Bone marrow (tissue), 2 donors: ENCODE data around the gene SLC15A4.
"Not testable (repeated sequence)": the region's sequence is repeated elsewhere in the genome, so short reads cannot be mapped to it uniquely, and the experiment has no call there.

Source experiments
- DNase-seq, 2 donors: peaks; one replicate each; lab custom pipeline; 2025; lab: John Stamatoyannopoulos, UW

SLC15A4 gene

DNA sequence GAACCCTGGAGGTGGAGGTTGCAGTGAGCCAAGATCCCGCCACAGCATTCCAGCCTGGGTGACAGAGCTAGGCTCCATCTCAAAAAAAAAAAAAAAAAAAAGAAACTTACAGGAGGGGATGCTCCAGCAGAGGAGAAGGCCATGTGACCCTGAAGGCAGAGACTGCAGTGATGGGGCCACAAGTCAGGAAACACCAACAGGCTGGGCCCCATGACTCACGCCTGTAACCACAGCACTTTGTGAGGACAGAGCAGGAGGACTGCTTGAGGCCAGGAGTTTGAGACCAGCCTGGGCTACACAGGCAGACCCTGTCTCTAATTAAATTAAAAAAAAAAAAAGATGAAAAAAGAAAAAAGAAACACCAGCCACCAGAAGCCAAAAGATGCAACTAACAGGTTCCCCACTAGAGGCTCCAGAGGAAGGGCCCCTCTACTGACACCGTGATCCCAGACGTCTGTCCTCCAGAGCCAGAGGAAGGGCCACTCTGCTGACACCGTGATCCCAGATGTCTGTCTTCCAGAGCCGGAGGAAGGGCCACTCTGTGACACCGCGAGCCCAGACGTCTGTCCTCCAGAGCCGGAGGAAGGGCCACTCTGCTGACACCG, 20.4 kb upstream of the SLC15A4 start:
- peak in 1 of 2 donors; percentile 4 for DNase-seq

DNA sequence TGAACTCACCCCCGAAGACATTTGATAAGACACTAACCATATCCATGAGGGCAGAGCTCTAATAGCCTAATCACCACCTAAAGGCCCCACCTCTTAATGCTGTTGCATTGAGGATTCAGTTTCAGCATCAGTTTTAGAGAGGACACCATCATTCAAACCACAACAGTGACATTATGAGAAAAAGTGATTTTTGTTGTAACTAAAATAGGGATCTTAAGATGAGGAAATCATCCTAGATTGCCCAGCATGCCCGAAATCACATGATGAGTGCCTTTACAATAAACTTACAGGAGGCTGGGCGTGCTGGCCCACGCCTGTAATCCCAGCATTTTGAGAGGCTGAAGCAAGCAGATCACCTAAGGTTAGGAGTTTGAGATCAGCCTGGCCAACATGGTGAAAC, 19.8 kb upstream of the SLC15A4 start:
- no peak for DNase-seq

DNA sequence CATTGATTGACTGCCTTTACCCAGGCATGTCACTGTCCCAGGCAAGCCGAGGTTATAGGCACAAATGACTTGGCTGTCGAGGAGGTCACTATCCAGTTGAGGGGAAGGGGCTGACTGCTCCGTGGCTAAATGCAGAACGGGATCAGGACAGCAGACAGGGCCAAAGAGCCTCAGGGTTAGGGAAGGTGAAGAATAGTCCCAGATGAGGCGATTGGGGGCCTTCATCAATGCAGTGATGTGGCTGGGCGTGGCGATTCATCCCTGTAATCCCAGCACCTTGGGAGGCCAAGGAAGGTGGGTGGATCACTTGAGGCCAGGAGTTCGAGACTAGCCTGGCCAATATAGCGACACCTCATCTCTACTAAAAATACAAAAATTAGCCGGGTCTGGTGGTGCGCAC, 18.8 kb upstream of the SLC15A4 start:
- DNase-seq = no peak

GRCh38 chr12:128840862-128841468, 17.2 kb upstream of the SLC15A4 start:
- no peak for DNase-seq

- DNase-seq = not testable (repeated sequence)
Measured at GRCh38 chr12:128839885-128840284, 16.1 kb upstream of the SLC15A4 start.

DNA sequence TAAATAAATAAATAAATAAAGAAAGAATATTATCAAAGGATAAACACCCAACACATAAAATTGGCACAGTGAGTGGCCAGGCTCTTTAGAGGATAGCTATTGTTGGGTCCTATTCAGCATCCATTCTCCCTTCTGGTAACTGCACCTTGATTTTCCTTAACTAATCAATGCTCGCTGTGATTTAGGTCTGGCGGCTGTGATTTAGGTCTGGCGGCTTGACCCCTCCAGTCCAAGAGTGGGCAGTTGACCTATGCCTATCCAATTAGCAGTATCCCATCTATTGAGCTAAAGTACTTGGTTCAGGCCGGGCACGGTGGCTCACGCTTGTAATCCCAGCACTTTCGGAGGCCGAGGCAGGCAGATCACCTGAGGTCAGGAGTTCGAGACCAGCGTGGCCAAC, 9.7 kb upstream of the SLC15A4 start:
- no peak for DNase-seq

DNA sequence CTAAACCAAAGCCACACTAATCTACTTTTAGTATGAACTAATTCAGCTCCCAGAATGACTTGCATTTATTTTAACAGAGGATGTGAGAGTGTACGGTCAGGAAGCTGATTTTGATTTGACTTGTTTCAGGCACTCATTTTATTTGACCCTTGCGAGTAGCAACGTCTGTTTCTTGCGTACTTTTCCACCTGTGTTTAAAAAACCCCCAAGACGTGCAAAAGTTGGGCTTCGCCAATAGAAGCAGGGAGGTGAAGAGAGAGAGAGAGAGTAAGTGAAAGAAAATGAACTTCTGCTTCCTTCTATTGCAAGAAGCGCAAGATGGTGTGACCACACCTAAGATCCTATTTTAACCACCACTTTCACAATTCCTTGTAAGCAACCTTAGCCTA, 6.7 kb upstream of the SLC15A4 start:
- no peak for DNase-seq

- DNase-seq = peak in 1 of 2 donors; percentile 28
Measured at GRCh38 chr12:128829861-128830504, 6.2 kb upstream of the SLC15A4 start.

GRCh38 chr12:128827724-128828123, 4.0 kb upstream of the SLC15A4 start:
- no peak for DNase-seq

GRCh38 chr12:128825835-128826234, 2.1 kb upstream of the SLC15A4 start:
- no peak for DNase-seq

DNA sequence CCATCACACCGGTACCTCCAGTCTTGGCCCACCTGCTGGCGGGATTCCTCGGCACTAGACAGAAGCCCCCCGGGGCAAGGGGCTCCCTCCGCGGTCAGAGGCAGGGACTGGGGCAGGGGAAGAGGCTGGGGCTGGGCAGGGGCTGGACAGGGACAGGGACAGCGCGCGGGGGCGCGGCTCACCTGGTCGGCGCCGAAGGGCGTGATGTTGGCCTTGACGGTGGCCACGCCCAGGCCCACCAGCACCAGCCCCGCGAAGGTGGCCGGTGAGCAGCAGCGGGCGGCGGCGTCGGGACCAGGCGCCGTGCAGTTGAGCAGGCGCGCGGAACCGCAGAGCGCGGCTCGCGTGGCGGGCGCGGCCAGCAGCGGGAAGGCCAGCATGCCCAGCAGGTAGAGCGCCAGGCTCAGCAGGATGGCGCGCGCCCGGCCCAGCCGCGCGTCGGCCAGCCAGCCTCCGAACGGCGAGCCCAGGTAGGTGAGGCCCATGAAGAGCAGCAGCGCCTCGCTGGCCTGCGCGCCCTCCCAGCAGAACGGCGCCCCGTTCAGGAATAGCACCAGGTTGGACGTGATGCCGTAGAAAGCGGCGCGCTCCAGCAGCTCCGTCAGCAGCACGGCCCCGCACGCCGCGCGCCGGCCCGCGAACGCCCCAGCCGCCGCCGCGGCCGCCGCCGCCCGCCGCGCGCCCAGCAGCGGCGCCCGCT, 392 bp downstream of the SLC15A4 start:
- DNase-seq = no peak

DNA sequence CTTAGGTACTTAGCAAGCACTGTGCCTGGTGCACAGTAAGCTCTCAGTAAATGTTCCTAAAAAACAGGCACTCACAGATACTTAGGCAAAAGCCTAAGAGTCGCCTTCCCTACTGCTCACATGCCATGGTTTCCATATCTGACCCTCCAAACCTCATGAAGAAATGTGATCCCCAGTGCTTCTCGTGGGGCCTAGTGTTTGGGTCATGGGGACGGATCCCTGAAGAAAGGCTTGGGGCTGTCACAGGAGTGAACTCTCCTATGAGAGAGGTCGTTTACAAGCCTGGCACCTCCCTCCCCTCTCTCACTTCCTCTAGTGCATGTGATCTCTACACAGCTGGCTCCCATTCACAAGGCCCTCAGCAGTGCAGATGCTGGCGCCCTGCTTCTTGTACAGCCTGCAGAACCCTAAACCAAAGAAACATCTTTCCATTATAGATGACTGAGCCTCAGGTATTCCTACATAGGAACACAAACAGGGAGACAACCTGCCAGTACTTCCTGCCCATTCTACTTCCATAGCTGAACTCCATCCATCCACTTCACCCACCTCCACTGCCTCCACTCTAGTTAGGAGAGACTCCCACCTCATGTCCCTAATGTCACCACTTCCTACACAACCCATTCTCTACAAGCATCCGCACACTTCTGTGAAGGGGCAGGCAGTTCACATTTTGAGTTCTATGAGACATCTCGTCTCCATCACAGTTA, 2.9 kb downstream of the SLC15A4 start:
- no peak for DNase-seq

- no peak for DNase-seq
Measured at GRCh38 chr12:128820253-128820652, 3.5 kb downstream of the SLC15A4 start.

DNA sequence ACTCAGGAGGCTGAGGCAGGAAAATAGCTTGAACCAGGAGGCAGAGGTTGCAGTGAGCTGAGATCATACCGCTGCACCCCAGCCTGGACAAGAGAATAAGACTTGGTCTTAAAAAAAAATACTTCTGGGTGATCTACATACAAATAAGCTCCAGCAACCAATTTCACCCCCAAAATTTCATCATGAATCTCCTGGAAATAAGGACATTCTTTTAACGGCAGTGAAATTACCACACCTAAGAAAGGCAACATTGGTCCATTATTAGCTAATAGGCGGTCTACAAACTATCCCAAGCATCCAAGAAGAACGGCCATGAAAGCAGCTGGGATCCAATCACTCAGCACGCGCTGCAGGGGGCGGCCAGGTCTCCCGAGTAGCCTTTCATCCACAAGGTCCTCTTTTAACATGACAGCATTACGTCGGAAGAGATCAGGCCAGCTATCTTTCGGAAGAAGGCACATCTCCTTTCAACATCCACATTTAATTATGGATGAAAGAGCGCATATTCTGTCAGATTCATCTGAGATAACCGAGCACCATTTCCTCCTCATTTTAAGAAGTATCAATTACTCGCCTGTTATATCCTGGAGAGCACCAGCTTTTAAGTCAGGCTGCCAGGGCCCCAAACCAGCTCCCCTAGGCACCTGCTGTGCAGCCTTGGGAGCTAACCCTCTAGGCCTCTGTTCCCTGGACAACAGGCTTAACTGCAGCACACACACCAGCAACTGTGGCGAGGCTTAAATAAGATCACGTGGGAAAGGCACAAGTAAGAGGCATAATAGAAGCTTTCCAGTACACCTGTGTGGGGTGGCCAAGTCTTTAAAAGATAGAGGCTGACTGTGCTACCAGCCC, 4.2 kb downstream of the SLC15A4 start:
- no peak for DNase-seq

- DNase-seq = no peak
Measured at GRCh38 chr12:128818065-128819022, 5.4 kb downstream of the SLC15A4 start.

DNA sequence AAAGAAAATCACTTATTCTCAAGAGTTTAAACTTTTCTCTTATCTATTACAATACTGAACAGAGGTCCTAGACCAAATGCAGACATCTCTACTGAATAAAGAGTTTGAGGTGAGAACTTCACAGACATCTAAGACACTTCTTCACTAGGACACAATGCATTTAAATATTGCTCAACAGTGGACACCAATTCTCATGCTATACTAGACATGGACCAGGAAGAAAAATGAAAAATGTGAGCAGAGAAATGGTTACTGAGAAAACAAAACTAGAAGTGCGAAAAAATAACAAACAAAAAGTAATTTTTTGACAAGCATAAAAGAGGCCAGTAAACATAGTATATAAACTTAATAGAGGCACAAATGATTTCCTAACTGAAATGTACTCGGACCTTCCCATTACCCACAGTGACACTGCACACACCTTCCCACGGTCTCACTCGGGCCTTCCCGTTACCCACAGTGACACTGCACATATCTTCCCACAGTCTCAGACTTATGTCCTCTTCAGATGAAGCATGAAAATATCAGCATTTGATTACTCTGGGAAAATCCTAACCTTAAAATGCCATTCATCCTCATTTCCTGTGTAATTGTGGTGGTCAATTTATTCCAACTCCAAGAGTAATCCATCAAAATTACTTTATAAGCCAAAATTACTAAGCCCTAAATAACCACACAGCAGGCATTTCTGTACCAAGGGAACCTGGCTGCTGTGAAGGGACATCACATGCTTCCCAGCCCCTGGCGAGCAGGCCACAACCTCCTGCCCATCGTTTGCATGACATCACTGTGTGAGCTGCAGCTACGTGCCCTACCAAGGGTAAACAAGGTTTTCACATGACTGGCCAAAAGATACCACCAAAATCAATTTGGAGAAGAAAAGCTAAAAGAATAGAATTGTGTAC, 6.4 kb downstream of the SLC15A4 start:
- DNase-seq = no peak

DNA sequence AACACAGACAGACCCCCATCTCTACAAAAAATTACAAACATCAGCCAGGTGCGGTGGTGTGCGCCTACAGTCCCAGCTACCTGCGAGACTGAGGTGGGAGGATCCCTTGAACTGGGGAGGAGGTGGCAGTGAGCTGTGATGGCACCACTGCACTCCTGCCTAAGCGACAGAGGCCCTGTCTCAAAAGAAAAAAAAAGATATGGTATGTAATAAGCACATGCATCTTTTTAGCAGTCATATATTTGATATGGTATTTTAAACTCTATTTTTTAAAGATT, 7.2 kb downstream of the SLC15A4 start:
- no peak for DNase-seq

DNA sequence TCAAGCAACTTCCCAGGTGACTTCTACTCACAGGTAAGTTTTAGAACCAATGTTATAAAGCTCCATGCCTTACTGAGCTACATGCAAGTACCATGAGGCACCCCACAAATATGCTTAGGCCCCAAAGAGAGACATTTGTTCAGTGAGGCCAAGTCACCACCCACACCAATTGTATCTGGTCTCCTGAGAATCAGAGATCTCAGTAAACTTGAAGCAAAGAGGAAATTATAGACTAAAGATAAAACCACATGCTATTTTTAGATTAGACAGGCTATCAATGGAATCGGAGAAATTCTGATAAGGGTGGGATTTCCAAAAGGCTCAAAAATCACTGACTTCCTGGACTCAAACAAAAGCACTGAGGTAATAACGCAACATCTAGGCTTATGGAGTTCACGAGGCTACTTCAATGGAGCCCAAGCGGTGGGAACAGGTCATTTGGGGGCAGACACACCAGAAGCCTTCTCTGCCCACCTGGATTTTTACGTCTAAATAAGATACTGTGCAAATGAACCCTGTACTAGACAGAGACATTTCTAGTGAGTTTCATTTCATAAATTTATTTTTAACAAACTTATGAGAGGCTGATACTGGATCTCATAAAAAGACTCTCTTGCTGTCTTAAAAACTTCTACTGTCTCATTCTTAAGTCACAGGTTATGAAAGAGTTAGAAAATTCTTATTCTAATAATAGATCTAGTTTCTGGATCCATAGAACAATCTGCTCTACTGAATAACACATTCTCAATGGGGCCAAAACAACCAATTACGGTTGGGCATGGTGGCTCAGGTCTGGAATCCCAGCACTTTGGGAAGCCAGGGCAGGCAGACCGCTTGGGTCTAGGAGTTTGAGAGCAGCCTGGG, 7.7 kb downstream of the SLC15A4 start:
- DNase-seq = no peak
